Measurements from ENCODE around the gene GNPAT. TPM values are rescaled to one million over a fixed set of nuclear protein-coding genes. Genes with fewer than 3 reads are reported as not detected.
A peak's percentile ranks its signal among the peaks of the same experiment; 100 is the strongest.

GNPAT gene
- total and polyA plus RNA-seq, 2 experiments from 2014 or later: 37.6 to 47.2 TPM

GRCh38 chr1:231218078-231218477 is 22.9 kb upstream of the GNPAT start:
- no peaks in the 10 kb centered on the region for H3K9me2 ChIP-seq (ENCODE audit: insufficient read depth)
- H3K27me3 ChIP-seq (replicated peaks; ENCODE audit: insufficient read depth): peaks cover 11% of the 10 kb centered on the region
- TF ChIP-seq EZH2 (IDR thresholded peaks at IDR 0.05; ENCODE audit: insufficient read depth, poor library complexity, severe bottlenecking): no peak
- no peak for TF ChIP-seq EZH2phosphoT487 (IDR thresholded peaks at IDR 0.05; ENCODE audit: insufficient read depth, low read depth)
- H3F3A ChIP-seq (ENCODE audit: insufficient read depth): no peaks in the 10 kb centered on the region
- no peaks in the 10 kb centered on the region for H4K20me1 ChIP-seq (ENCODE audit: insufficient read depth)
- no peaks in the 10 kb centered on the region for H3K36me3 ChIP-seq (ENCODE audit: low read depth)
- no peak for DNase-seq
- H3K4me2 ChIP-seq (ENCODE audit: unreplicated experiment): no peak overlapping the region
- H3K9me3 ChIP-seq (ENCODE audit: low read depth): no peaks in the 10 kb centered on the region
- H3K4me3 ChIP-seq: no peak overlapping the region
- H3K4me1 ChIP-seq (ENCODE audit: insufficient read depth): no peaks in the 10 kb centered on the region
- H3K9ac ChIP-seq: no peak overlapping the region
- H2AFZ ChIP-seq: no peak overlapping the region
- in situ Hi-C loops (cut with MboI): loop anchor here (25.0 kb wide), 1 partner anchor 281 kb away; no protein-coding TSS in a partner anchor
- no peak overlapping the region for H3K27ac ChIP-seq
- no peaks in the 10 kb centered on the region for H3K79me2 ChIP-seq (ENCODE audit: insufficient read depth)
- WGBS, 2 experiments (ENCODE audit: low coverage in 1 of 2, low lambda C conversion rate in 2 of 2, missing lambda C conversion rate in 2 of 2): 49 to 51% methylated on average over 6 of the region's 6 CpGs

GRCh38 chr1:231219422-231220401 is 21.3 kb upstream of the GNPAT start:
- no peaks in the 10 kb centered on the region for H3K4me1 ChIP-seq (ENCODE audit: insufficient read depth)
- no peaks in the 10 kb centered on the region for H4K20me1 ChIP-seq (ENCODE audit: insufficient read depth)
- no peaks in the 10 kb centered on the region for H3F3A ChIP-seq (ENCODE audit: insufficient read depth)
- H3K4me3 ChIP-seq: no peak overlapping the region
- peaks cover 8% of the 10 kb centered on the region; the same call in 1 of the 2 replicates for H3K27me3 ChIP-seq (replicated peaks; ENCODE audit: insufficient read depth)
- in situ Hi-C loops (cut with MboI): loop anchor here (25.0 kb wide), 1 partner anchor 282 kb away; no protein-coding TSS in a partner anchor
- no peak overlapping the region for H3K27ac ChIP-seq
- no peak overlapping the region for H3K4me2 ChIP-seq (ENCODE audit: unreplicated experiment)
- TF ChIP-seq EZH2phosphoT487 (IDR thresholded peaks at IDR 0.05; ENCODE audit: insufficient read depth, low read depth): no peak
- no peak for TF ChIP-seq EZH2 (IDR thresholded peaks at IDR 0.05; ENCODE audit: insufficient read depth, poor library complexity, severe bottlenecking)
- H3K9me3 ChIP-seq (ENCODE audit: low read depth): no peaks in the 10 kb centered on the region
- 51 to 64% methylated on average over 9 to 10 of the region's 10 CpGs for WGBS, 2 experiments (ENCODE audit: low coverage in 1 of 2, low lambda C conversion rate in 2 of 2, missing lambda C conversion rate in 2 of 2)
- DNase-seq: peak; percentile 12
- no peaks in the 10 kb centered on the region for H3K9me2 ChIP-seq (ENCODE audit: insufficient read depth)
- H2AFZ ChIP-seq: no peak overlapping the region
- no peak overlapping the region for H3K9ac ChIP-seq
- H3K79me2 ChIP-seq (ENCODE audit: insufficient read depth): no peaks in the 10 kb centered on the region
- peaks cover 10% of the 10 kb centered on the region; the same call in 1 of the 2 replicates for H3K36me3 ChIP-seq (ENCODE audit: low read depth)

DNA sequence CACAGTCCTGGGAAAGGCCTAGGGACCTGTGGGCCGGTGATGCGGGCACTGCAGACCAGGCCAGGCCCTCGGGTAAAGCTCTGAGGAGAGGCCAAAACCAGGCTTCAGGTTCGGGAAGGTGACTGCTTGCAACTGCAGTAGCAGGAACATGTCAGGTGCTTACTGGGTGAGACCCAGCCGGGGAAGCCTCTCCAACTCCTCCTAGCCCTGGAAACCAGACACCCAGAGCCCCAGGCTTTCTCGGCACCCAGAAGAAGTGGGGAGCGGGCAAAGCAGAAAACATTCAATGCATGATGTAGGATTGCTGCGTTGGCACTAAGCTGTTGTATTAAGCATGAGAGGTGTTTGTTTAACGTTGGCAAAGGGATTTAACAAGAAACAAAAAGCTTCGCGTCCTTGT is 20.2 kb upstream of the GNPAT start:
- Histone ChIP-seq H3F3A (ENCODE audit: insufficient read depth) (no peaks in the 10 kb centered on the region), H3K36me3 (ENCODE audit: low read depth) (peaks cover 19% of the 10 kb centered on the region; the same call in 1 of the 2 replicates), H3K27ac (no peak overlapping the region), H3K9me3 (ENCODE audit: low read depth) (no peaks in the 10 kb centered on the region), H3K9ac (no peak overlapping the region), H3K9me2 (ENCODE audit: insufficient read depth) (no peaks in the 10 kb centered on the region), H3K4me1 (ENCODE audit: insufficient read depth) (no peaks in the 10 kb centered on the region), H2AFZ (no peak overlapping the region), H3K79me2 (ENCODE audit: insufficient read depth) (no peaks in the 10 kb centered on the region), H3K27me3 (replicated peaks; ENCODE audit: insufficient read depth) (0 out of 2 replicates have a peak, but pooled peaks cover under 1% of the 10 kb centered on the region), H3K4me2 (ENCODE audit: unreplicated experiment) (no peak overlapping the region), H4K20me1 (ENCODE audit: insufficient read depth) (no peaks in the 10 kb centered on the region), H3K4me3 (no peak overlapping the region)
- in situ Hi-C loops (cut with MboI): loop anchor here (25.0 kb wide), 1 partner anchor 284 kb away; no protein-coding TSS in a partner anchor
- TF ChIP-seq EZH2phosphoT487 (IDR thresholded peaks at IDR 0.05; ENCODE audit: insufficient read depth, low read depth) (no peak), EZH2 (IDR thresholded peaks at IDR 0.05; ENCODE audit: insufficient read depth, poor library complexity, severe bottlenecking) (no peak)
- no peak for DNase-seq
- WGBS, 2 experiments (ENCODE audit: low coverage in 1 of 2, low lambda C conversion rate in 2 of 2, missing lambda C conversion rate in 2 of 2): 82 to 85% methylated on average over 11 of the region's 11 CpGs

GRCh38 chr1:231226156-231226555 is 14.9 kb upstream of the GNPAT start:
- Histone ChIP-seq H3K4me3 (no peak overlapping the region), H3K79me2 (ENCODE audit: insufficient read depth) (peaks cover 7% of the 10 kb centered on the region; the same call in 1 of the 2 replicates), H2AFZ (no peak overlapping the region), H3K4me2 (ENCODE audit: unreplicated experiment) (no peak overlapping the region), H3K9me3 (ENCODE audit: low read depth) (no peaks in the 10 kb centered on the region), H3K27me3 (replicated peaks; ENCODE audit: insufficient read depth) (no peaks in the 10 kb centered on the region), H4K20me1 (ENCODE audit: insufficient read depth) (no peaks in the 10 kb centered on the region), H3K9ac (no peak overlapping the region), H3K4me1 (ENCODE audit: insufficient read depth) (no peaks in the 10 kb centered on the region), H3F3A (ENCODE audit: insufficient read depth) (no peaks in the 10 kb centered on the region), H3K27ac (no peak overlapping the region), H3K36me3 (ENCODE audit: low read depth) (peaks cover 24% of the 10 kb centered on the region; the same call in 1 of the 2 replicates), H3K9me2 (ENCODE audit: insufficient read depth) (no peaks in the 10 kb centered on the region)
- WGBS, 2 experiments (ENCODE audit: low coverage in 1 of 2, low lambda C conversion rate in 2 of 2, missing lambda C conversion rate in 2 of 2): 83 to 86% methylated on average over 7 of the region's 7 CpGs
- no peak for DNase-seq
- TF ChIP-seq EZH2 (IDR thresholded peaks at IDR 0.05; ENCODE audit: insufficient read depth, poor library complexity, severe bottlenecking) (no peak), EZH2phosphoT487 (IDR thresholded peaks at IDR 0.05; ENCODE audit: insufficient read depth, low read depth) (no peak)
- in situ Hi-C loops (cut with MboI): no loop called here
